NK-92 treated with Interleukin-12 subunit alpha and Interleukin-12 subunit beta, amount 100 ng/mL, for 24 hours (cell line): ENCODE results near the gene MPDZ.

Experiments used
- DNase-seq: peaks from one replicate; lab custom pipeline; 2025; lab: John Stamatoyannopoulos, UW

MPDZ gene

DNA sequence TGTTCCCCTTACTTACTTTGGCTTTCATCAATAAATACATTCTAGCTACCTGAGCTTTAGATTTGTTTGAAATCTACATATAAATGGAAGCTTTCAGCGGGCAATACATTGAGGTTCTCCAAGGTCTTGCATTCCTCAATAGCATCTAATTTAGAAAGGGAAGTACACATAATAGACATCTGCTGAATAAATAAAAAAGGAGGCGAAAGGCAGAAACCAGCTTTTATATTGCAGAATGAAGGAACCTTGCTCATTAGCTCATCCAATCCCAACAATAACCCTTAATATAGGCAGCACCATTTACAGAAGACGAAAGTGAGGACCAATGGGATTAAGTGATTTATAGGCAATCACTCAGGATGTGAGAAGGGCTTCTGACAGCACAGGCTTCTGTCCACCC, 147.5 kb downstream of the MPDZ start:
- DNase-seq, result no peak

GRCh38 chr9:13131416-13131815, 148.1 kb downstream of the MPDZ start:
- no peak for DNase-seq

GRCh38 chr9:13128266-13128860, 151.1 kb downstream of the MPDZ start:
- DNase-seq, result no peak

DNA sequence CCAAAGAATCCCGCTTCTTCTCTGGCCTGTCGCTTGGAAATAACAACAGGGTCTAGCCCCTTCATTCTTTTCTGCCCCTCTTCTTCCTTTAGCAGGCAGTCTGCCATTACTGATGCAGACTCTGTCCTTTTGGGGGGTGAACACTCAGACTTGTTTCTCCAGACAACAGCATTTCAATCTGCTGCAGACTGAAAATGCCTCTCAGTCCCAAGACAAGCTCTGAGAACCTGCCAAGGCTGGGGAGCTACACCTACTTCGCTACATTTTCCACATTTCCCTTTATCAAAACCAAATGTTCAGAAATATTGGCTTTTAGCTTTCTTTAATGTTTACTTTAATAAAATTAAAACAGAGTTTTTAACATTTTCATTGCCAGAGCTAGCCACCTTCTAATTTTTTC, 152.4 kb downstream of the MPDZ start:
- no peak for DNase-seq

DNA sequence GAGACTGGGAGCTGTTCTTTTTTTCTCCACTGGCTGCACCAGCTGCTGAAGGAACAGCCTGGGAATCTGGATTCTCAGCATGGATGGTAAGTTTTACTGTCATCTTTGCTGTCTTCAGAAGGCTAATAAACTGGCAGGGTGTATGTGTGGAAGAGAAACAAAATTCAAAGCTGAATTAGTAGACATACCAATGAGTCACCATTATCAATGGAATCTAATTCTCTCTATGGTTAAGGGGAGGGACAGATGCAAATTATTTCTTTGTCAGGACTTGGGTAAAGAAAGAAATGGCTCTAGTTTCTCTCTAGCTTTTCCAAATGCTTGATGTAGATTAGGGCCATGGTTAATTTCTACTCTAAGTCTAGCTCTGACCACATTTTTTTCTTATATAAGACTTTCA, 154.2 kb downstream of the MPDZ start:
- DNase-seq, result no peak

GRCh38 chr9:13122756-13123369, 156.6 kb downstream of the MPDZ start:
- DNase-seq, result no peak

DNA sequence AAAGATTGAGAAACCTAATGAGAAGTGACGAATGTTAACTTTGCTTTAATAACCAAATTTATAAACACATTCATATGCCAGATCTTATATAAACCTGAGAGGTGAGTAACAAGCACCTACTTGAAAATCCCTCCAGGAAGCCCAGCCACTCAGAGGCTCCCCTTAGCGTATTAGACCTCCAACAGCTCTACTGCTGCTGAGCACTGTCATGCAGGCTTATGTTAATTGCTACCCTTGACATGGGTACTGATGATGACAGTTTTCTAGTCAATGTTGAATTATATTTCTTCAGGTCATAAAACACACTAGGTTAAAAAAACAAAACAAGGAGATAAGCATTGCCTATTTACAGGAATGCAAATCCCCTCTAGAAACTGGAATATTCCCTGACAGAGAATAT, 161.2 kb downstream of the MPDZ start:
- no peak for DNase-seq

DNA sequence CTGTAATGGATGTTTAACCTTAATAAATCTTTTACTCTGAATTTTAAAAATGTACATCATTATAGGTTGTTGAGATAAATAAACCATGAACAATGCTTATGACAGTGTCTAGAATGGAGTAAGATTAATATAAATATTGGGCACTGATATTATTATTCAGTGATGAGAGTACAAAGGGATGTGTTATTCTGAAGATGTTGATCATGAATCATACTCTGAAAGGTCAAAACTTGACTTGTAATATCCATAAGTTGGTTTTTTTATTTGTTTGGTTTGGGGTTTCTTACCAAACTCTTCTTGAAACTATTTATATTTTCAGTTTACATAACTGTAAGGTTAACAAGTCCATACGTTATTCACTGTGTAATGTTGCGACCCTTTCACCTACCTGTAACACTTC, 163.2 kb downstream of the MPDZ start:
- no peak for DNase-seq

GRCh38 chr9:13113751-13114150, 165.7 kb downstream of the MPDZ start:
- DNase-seq, result no peak

DNA sequence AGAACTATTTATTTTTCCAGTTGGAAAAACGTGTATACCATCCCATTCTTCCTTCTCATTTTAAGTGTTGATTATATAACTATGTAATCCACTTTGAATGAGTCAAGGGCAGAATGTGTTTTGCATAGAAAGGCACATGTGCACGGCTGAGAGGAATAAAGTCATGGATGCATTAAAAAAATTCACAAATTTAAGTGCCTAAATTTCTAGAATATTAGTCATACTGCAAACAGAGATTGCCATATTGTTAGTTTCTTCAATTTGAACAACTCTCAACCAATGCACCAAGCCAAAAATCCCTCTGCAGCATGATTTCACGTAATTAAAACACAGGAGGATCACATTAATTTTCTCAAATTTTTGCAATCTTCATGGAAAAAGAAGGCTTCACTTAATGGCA, 166.3 kb downstream of the MPDZ start:
- DNase-seq, result no peak

GRCh38 chr9:13111778-13112177, 167.7 kb downstream of the MPDZ start:
- no peak for DNase-seq

DNA sequence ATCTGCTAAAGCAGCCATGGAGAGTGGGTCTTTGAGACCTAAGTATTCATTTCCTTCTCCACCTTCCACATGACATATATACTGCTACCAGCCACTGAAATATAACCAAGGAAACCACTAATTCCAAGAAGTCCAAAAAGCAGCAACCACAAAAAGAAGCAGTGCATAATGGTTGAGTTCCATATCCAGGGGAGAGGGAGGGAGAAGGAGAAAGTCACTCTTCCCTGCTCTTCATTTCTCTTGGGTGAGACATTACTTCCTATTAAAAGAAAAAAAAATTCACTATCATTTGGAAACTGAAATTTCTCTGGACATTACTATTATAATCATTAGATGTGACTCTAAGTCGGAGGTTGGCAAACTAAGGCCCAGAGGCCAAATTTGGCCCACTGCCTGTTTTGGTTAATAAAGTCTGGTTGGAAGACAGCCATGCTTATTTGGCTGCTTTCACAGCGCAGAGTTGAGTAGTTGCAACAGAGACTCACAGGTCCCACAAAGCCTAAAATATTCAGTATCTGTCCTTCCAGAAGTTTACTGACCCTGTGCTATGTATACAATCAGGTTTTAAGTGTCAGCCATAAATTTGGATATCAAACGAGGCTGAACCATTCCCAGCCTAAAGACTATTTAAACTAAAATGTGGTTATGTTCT, 168.6 kb downstream of the MPDZ start:
- DNase-seq, result no peak

DNA sequence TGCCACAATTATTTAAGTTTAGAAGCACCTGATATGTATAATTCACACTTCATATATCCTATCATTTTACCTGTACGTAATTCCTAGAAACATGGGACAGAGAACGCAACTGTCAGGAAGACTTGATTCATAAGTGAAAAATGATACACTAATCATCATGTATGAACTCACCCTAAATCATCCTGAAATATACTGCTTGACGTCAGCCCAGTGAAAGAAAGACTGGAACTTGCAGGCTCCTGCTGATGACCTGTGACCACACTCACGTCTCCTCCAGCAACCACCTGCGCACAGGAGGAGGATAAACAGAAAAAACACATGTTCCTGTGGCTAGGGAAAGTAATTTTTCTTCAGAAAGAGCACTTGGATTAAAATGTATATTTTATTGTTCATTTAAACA, 169.7 kb downstream of the MPDZ start:
- no peak for DNase-seq

- no peak for DNase-seq
These were observed 172.5 kb downstream of the MPDZ start for GRCh38 chr9:13107008-13107407.

GRCh38 chr9:13100914-13101572, 178.4 kb downstream of the MPDZ start:
- no peak for DNase-seq

DNA sequence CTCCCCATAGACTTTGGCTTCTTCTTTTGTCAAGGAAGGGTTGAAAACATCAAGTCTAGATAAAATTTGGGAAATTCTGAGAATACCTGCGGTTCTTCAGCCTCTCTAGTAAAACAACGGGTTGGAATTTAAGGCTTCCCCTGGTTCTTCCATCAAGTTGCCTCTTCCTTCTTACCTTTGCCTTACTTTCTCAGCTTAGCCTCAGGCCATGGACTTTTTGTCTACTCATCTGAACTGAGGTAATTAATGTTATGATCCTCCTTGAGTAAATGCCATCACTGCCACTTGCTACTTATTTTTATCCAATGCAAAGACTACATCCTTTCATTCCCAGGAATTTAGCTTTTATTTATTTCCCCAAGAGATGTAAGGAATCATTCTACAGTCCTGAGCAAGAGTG, 184.4 kb downstream of the MPDZ start:
- no peak for DNase-seq

DNA sequence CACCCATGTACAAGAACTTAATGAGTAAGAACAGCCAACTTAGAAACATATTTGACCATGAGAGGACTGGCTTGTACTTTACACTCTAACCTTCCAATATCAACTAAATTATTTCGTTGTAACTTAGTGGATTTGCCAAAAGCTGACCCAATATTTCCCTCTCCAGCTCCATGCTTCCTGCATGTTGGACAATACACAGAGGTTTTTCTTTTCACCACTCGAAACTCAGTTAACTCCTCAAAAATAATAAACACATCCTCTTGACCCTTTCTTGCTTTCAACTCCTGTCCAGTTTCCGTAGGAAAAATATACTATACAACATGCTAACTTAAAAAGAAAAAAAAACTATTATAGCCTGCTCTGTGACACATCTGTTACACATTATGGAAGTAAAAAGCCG, 188.9 kb downstream of the MPDZ start:
- DNase-seq, result no peak

- no peak for DNase-seq
These were observed 189.8 kb downstream of the MPDZ start for GRCh38 chr9:13089666-13090065.

DNA sequence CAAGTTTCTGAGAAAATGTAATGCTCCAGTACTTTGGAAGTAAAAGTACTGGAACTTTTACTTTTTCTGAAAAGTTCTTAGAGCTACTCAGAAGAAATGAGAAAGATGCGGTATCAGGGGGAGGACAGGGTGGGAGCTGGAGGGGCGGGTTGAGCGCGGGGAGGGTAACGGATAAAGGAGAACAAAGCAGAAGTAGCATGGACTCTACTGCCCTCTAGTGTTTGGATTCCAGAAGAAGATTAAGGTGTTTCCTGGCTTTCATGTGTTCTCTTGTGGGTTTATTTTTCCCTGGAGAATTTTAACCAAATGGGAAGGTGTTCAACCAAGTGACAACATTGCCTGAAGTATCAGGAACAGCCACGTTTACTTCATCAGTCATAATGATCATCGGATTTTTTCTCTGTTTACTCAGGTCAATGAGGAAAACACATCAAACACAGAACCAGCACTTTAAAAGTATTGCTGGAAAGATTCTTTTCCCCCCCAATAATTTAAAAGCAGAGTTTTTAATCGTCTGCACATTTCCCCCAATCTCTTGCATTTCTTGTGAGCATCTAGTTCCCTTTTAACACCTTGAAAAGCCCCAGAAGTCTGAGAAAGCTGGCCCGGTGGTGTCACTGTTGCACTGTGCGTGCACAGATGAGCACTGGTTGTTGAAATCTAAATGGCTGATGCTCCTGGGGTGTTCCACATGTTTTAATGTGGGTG, 190.6 kb downstream of the MPDZ start:
- DNase-seq, result peak; percentile 2

DNA sequence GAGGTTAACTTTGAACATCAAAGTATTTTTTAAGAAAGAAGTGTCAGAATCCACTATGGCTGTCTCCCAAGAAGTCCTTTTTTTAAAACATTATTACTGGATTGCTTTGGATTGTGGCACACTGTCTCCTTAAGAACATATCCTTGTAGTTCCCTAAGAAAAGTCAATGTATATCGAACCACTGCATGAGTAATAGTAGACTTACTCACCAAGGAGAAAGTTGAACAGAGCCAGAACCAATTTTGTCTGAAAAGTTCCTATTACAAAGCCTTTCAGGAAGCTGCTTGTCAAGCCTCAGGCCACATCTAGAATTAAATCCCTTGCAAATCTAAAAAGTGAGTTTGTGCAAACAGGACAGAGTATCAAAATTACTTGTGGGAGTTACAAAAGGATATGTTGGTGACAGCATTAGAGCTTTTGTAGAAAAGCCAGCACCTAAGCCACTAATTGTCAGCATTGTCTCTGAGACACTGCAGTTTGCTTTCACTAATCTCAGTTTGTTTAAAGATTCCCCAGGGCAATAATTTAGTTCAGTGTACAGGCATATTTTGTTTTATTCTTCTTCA, 195.4 kb downstream of the MPDZ start:
- no peak for DNase-seq

- no peak for DNase-seq
These were observed 196.1 kb downstream of the MPDZ start for GRCh38 chr9:13083366-13083765.

- no peak for DNase-seq
These were observed 196.7 kb downstream of the MPDZ start for GRCh38 chr9:13082796-13083195.
